Karpas-422 (cell line): ENCODE measurements around the gene CMTR2. TPM values are rescaled to one million over a fixed set of nuclear protein-coding genes. Genes with fewer than 3 reads are reported as not detected.

Experiments
- DNase-seq: peaks from one replicate; pipeline ENCODE4 v3.0.0-alpha.2; 2015
- H2AFZ ChIP-seq: fragments of 200-600 bp; sonication (generic); 2 replicates; pipeline ENCODE4 v1.6.1; 2014; ENCODE audit warnings: antibody characterized with exemption, low read length, mixed read lengths
- H3K27ac ChIP-seq: fragments of 200-600 bp; sonication (generic); 2 replicates; pipeline ENCODE4 v1.5.1; 2014; ENCODE audit warnings: mild to moderate bottlenecking, low read length, moderate library complexity
- H3K27me3 ChIP-seq: fragments of 200-600 bp; sonication (generic); 2 replicates; pipeline ENCODE4 v1.6.1; 2014; ENCODE audit warnings: low read length, mixed read lengths
- H3K36me3 ChIP-seq: fragments of 200-600 bp; sonication (generic); 2 replicates; pipeline ENCODE4 v1.6.1; 2014; ENCODE audit warnings: low read length, mixed read lengths; ENCODE audit not compliant: insufficient read depth
- H3K4me1 ChIP-seq: fragments of 200-600 bp; sonication (generic); 2 replicates; pipeline ENCODE4 v1.6.1; 2014; ENCODE audit warnings: mild to moderate bottlenecking, low read length, mixed read lengths
- H3K4me2 ChIP-seq: fragments of 200-600 bp; sonication (generic); 2 replicates; pipeline ENCODE4 v1.6.1; 2014; ENCODE audit warnings: low read length, low read depth, mild to moderate bottlenecking; ENCODE audit not compliant: poor library complexity, severe bottlenecking
- H3K4me3 ChIP-seq: fragments of 200-600 bp; sonication (generic); 2 replicates; pipeline ENCODE4 v1.5.1; 2014; ENCODE audit warnings: mild to moderate bottlenecking, antibody characterized with exemption, low read length, mixed read lengths
- H3K79me2 ChIP-seq: fragments of 200-600 bp; sonication (generic); 2 replicates; pipeline ENCODE4 v1.6.1; 2014; ENCODE audit warnings: mild to moderate bottlenecking, low read length, mixed read lengths
- H3K9ac ChIP-seq: fragments of 200-600 bp; sonication (generic); 2 replicates; pipeline ENCODE4 v1.6.0; 2014; ENCODE audit warnings: low read length
- H3K9me2 ChIP-seq: fragments of 200-600 bp; sonication (generic), shearing (Covaris generic); replicated peaks from 2 replicates; pipeline ENCODE4 v1.6.0; 2014; ENCODE audit warnings: mild to moderate bottlenecking, low read length, moderate library complexity; ENCODE audit not compliant: insufficient read depth
- H3K9me3 ChIP-seq: fragments of 300-700, 200-600 bp; sonication (generic); 2 replicates; pipeline ENCODE4 v1.6.1; 2014; ENCODE audit warnings: low read length, mixed read lengths
- H4K20me1 ChIP-seq: fragments of 200-600 bp; sonication (generic); 2 replicates; pipeline ENCODE4 v1.6.1; 2014; ENCODE audit warnings: mild to moderate bottlenecking, antibody characterized with exemption, low read length, low read depth; ENCODE audit not compliant: insufficient read depth
- total RNA-seq: library from RNA; depleted of rRNA; stranded (reverse); fragments of >200 nt; shearing (Covaris generic); gene quantifications from 2 replicates; pipeline ENCODE4 v1.2.3, GENCODE V29; 2014; ENCODE audit warnings: low replicate concordance

The CMTR2 gene
- total RNA-seq, 1 experiment from 2014 or later: 44.5 TPM

GRCh38 chr16:71289732-71290062, 495 bp upstream of the CMTR2 start:
- Histone ChIP-seq H4K20me1 (0 out of 2 replicates have a peak, but pooled peaks cover 1% of the 10 kb centered on the region), H3K9me2 (no peaks in the 10 kb centered on the region), H3K9me3 (no peaks in the 10 kb centered on the region), H3K27ac (peak overlapping the region; percentile 56), H2AFZ (peak overlapping the region; percentile 87), H3K27me3 (no peaks in the 10 kb centered on the region), H3K9ac (peak overlapping the region; percentile 81), H3K4me1 (peaks cover 16% of the 10 kb centered on the region), H3K4me2 (peak overlapping the region; percentile 91), H3K36me3 (peaks cover 22% of the 10 kb centered on the region), H3K79me2 (peaks cover 11% of the 10 kb centered on the region), H3K4me3 (peak overlapping the region; percentile 76)
- DNase-seq: no peak

DNA sequence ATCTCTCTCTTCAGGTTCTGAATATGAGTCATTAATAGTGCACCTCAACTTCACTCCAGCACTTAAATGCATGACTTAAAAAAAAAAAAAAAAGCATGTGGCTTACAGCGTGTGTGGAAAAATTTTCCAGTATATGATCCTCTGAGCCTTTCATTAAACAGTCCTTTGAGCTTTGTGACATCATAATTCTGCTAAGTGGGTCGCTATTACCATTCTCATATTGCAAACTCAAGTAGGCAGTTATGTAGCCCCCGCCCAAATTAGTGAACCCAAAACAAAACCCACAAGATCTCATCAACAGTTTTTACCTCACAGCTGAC, 672 bp downstream of the CMTR2 start:
- Histone ChIP-seq H4K20me1 (0 out of 2 replicates have a peak, but pooled peaks cover 2% of the 10 kb centered on the region), H3K36me3 (peaks cover 25% of the 10 kb centered on the region), H2AFZ (peak overlapping the region; percentile 87; the same call in 1 of the 2 replicates), H3K79me2 (peaks cover 11% of the 10 kb centered on the region), H3K27me3 (no peaks in the 10 kb centered on the region), H3K9ac (peak overlapping the region; percentile 81), H3K4me3 (peak overlapping the region; percentile 76), H3K27ac (no peak overlapping the region), H3K4me2 (peak overlapping the region; percentile 91), H3K4me1 (peaks cover 16% of the 10 kb centered on the region), H3K9me3 (no peaks in the 10 kb centered on the region), H3K9me2 (no peaks in the 10 kb centered on the region)
- peak; percentile 42 for DNase-seq

DNA sequence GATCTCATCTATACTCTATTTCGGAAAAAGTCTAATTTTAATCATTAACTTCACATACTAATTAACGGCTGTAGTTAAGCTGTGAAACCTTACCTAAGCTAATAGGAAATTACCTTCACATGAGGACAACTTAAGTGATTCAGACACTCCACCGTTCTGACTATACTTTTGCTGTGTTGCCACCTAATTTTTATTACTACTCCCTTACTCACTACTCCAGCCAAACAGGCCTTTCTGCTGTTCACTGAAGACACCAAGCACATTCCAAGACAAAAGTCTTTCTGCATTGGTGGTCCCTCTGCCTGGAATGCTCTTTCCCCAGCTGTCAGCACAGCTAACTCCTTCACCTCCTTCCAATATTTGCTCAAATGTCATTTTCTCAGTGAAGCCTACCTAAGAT, 1.3 kb downstream of the CMTR2 start:
- no peak for DNase-seq
- no peak overlapping the region for H3K27ac ChIP-seq

DNA sequence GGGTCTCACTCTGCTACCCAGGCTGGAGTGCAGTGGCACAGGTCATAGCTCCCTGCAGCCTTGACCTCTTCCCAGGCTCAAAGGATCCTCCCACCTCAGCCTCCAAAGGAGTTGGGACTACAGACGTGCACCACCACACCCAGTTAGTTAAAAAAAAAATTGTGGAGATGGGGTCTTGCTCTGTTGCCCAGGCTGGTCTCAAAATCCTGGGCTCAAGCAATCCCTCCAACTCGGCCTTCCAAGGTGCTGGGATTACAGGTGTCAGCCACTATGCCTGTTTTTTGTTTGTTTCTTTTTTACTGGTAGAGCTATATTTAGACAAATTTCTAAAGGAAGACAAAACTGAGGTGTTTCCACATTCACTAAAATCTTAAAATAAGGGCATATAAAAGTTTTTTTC, 1.7 kb downstream of the CMTR2 start:
- no peak for DNase-seq
- no peak overlapping the region for H3K9ac ChIP-seq
- peaks cover 11% of the 10 kb centered on the region for H3K79me2 ChIP-seq
- no peaks in the 10 kb centered on the region for H3K9me3 ChIP-seq
- H2AFZ ChIP-seq: no peak overlapping the region
- no peak overlapping the region for H3K4me2 ChIP-seq
- H4K20me1 ChIP-seq: 0 out of 2 replicates have a peak, but pooled peaks cover 2% of the 10 kb centered on the region
- no peak overlapping the region for H3K4me3 ChIP-seq
- no peaks in the 10 kb centered on the region for H3K27me3 ChIP-seq
- H3K4me1 ChIP-seq: peaks cover 16% of the 10 kb centered on the region
- H3K27ac ChIP-seq: no peak overlapping the region
- H3K36me3 ChIP-seq: peaks cover 25% of the 10 kb centered on the region
- no peaks in the 10 kb centered on the region for H3K9me2 ChIP-seq

More for the DNA sequence above, 1.3 kb downstream of the CMTR2 start:
- no peaks in the 10 kb centered on the region for H3K27me3 ChIP-seq
- H4K20me1 ChIP-seq: 0 out of 2 replicates have a peak, but pooled peaks cover 2% of the 10 kb centered on the region
- H3K4me3 ChIP-seq: peak overlapping the region; percentile 76
- no peak overlapping the region for H2AFZ ChIP-seq
- H3K9me2 ChIP-seq: no peaks in the 10 kb centered on the region
- H3K9me3 ChIP-seq: no peaks in the 10 kb centered on the region
- peaks cover 11% of the 10 kb centered on the region for H3K79me2 ChIP-seq
- H3K36me3 ChIP-seq: peaks cover 25% of the 10 kb centered on the region
- peak overlapping the region; percentile 81 for H3K9ac ChIP-seq
- H3K4me2 ChIP-seq: peak overlapping the region; percentile 91
- peaks cover 16% of the 10 kb centered on the region for H3K4me1 ChIP-seq

GRCh38 chr16:71283612-71284011, 5.6 kb downstream of the CMTR2 start:
- H3K4me3 ChIP-seq: no peak overlapping the region
- H4K20me1 ChIP-seq: 0 out of 2 replicates have a peak, but pooled peaks cover 2% of the 10 kb centered on the region
- H2AFZ ChIP-seq: no peak overlapping the region
- peaks cover 8% of the 10 kb centered on the region for H3K4me1 ChIP-seq
- no peaks in the 10 kb centered on the region for H3K27me3 ChIP-seq
- H3K36me3 ChIP-seq: peaks cover 25% of the 10 kb centered on the region
- no peaks in the 10 kb centered on the region for H3K9me3 ChIP-seq
- peaks cover 7% of the 10 kb centered on the region for H3K79me2 ChIP-seq
- H3K4me2 ChIP-seq: no peak overlapping the region
- no peaks in the 10 kb centered on the region for H3K9me2 ChIP-seq
- H3K27ac ChIP-seq: no peak overlapping the region
- no peak for DNase-seq
- H3K9ac ChIP-seq: no peak overlapping the region

GRCh38 chr16:71282943-71283342, 6.3 kb downstream of the CMTR2 start:
- Histone ChIP-seq H2AFZ (no peak overlapping the region), H4K20me1 (0 out of 2 replicates have a peak, but pooled peaks cover 2% of the 10 kb centered on the region), H3K4me2 (no peak overlapping the region), H3K4me3 (no peak overlapping the region), H3K9me3 (no peaks in the 10 kb centered on the region), H3K79me2 (peaks cover under 1% of the 10 kb centered on the region), H3K27me3 (no peaks in the 10 kb centered on the region), H3K36me3 (peaks cover 25% of the 10 kb centered on the region), H3K9me2 (no peaks in the 10 kb centered on the region), H3K27ac (no peak overlapping the region), H3K9ac (no peak overlapping the region), H3K4me1 (peaks cover 2% of the 10 kb centered on the region)
- DNase-seq: no peak

GRCh38 chr16:71276589-71277334, 12.4 kb downstream of the CMTR2 start:
- no peaks in the 10 kb centered on the region for H3K9me2 ChIP-seq
- H3K27me3 ChIP-seq: no peaks in the 10 kb centered on the region
- H3K4me2 ChIP-seq: no peak overlapping the region
- no peaks in the 10 kb centered on the region for H3K9me3 ChIP-seq
- H2AFZ ChIP-seq: no peak overlapping the region
- no peaks in the 10 kb centered on the region for H3K4me1 ChIP-seq
- H4K20me1 ChIP-seq: no peaks in the 10 kb centered on the region
- H3K36me3 ChIP-seq: no peaks in the 10 kb centered on the region
- no peak overlapping the region for H3K4me3 ChIP-seq
- no peak overlapping the region for H3K9ac ChIP-seq
- DNase-seq: no peak
- H3K27ac ChIP-seq: no peak overlapping the region
- H3K79me2 ChIP-seq: no peaks in the 10 kb centered on the region

GRCh38 chr16:71273384-71273783, 15.8 kb downstream of the CMTR2 start:
- no peaks in the 10 kb centered on the region for H3K27me3 ChIP-seq
- H3K36me3 ChIP-seq: no peaks in the 10 kb centered on the region
- H3K4me1 ChIP-seq: no peaks in the 10 kb centered on the region
- no peak overlapping the region for H3K4me3 ChIP-seq
- DNase-seq: peak; percentile 16
- no peaks in the 10 kb centered on the region for H3K9me2 ChIP-seq
- H3K4me2 ChIP-seq: no peak overlapping the region
- H3K27ac ChIP-seq: no peak overlapping the region
- H3K79me2 ChIP-seq: no peaks in the 10 kb centered on the region
- no peaks in the 10 kb centered on the region for H4K20me1 ChIP-seq
- no peaks in the 10 kb centered on the region for H3K9me3 ChIP-seq
- H3K9ac ChIP-seq: no peak overlapping the region
- no peak overlapping the region for H2AFZ ChIP-seq
